Neural progenitor cell (in vitro differentiated cells): ENCODE results near the gene ISOC1.

ENCODE experiments used
- CTCF ChIP-seq: fragments of 200-600 bp; sonication (generic); IDR thresholded peaks from 2 replicates; pipeline ENCODE4 v1.5.1; 2017; ENCODE audit warnings: antibody characterized with exemption, mild to moderate bottlenecking
- EZH2 ChIP-seq: fragments of 200-600 bp; sonication (generic); IDR thresholded peaks from 2 replicates; pipeline ENCODE4 v1.6.1; 2017; ENCODE audit warnings: antibody characterized with exemption, mild to moderate bottlenecking, moderate library complexity
- EZH2phosphoT487 ChIP-seq: fragments of 200-600 bp; sonication (generic); IDR thresholded peaks from 2 replicates; pipeline ENCODE4 v1.6.1; 2017; ENCODE audit warnings: antibody characterized with exemption

DNA sequence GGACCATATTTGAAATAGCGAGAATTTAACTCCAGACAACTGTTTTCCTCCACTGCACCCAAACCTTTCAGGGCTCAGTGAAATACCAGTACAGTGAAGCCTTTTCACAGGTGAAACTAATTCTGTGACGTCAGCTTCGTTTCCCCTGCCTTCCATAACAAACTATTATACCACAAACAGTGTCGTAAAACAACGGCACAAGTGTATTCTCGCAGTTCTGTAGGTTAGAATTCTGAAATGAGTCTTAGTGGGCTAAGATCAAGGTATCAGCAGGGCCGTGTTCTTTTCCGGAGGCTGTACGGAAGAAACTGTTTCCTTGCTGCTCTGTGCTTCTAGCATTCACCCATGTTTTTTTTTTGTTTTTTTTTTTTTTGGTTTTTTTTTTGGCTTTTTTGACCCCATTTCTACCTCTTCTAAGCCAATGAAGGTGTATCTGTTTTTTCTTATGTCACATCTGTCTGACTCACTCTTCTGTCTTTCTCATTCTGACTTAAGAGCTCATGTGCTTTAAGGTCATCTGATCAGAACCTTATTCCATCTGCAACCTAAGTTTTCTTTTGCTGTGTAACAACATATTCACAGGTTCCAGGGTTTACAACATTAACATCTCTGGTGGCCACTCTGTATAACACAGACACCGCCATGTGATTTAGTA lies 20.1 kb downstream of the ISOC1 start:
- no peak for TF ChIP-seq CTCF
- TF ChIP-seq EZH2, result no peak
- no peak for TF ChIP-seq EZH2phosphoT487
